Measurements from ENCODE around the gene COL9A2.
A peak's percentile ranks its signal among the peaks of the same experiment; 100 is the strongest.

The COL9A2 gene

DNA sequence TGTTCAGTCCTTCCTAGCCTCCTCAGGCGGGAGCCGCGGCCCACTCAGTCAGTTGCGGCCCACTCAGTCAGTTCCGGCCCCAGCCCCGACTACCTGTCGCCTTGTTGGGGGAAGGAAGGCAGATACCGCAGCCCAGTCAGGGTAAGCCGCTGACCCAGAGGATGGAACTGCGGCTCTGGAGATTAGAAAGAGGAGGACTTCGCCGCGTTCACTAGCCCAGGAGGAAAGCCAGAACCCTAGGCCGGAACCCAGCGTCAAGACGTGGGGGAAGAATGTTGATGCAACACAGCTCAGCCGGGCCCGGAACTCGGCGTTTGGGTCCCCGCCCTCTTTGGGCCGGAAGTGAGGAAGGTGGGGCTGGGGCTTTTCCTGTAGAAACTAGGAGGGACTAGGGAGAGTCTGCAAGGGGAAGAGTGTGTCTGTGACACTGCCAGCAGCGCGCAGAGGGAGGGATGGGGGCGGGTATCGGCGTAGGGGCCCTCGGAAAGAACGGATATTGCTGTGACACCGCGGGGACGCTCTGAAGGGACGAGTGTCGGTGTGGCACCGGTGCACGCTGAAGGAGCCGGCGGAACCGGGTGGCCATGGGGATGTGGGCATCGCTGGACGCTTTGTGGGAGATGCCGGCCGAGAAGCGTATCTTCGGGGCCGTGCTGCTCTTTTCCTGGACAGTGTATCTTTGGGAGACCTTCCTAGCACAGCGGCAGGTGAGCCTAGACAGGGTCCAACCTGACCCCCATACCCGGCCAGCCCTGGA, 59.2 kb downstream of the COL9A2 start, which contains the start of gene ZMPSTE24:
Gene ZMPSTE24 (plus strand): TSS at position 549 of the 757 bp plus-strand sequence. CDS start 36 bp downstream, at position 585.
- peak; percentile 96 for DNase-seq (ENCODE audit: low read depth)

DNA sequence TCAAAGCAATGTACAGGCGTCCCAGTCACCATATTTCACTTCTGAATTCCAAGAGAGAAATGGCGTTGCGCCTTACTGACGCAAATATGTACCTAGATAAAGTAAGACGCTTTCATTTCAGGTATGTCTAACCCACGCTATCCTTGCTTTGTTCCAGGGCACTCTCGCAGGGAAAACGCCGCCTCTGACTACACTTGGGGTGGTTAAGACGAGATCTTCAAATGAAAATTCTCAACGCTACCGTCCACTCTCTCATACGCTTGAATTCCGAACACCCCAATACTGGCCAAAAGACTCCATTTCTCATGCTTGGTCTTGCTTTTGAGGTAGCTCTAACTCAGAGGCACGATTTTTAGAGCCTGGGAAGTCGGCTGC, 59.8 kb downstream of the COL9A2 start:
- DNase-seq (ENCODE audit: low read depth), result no peak

DNA sequence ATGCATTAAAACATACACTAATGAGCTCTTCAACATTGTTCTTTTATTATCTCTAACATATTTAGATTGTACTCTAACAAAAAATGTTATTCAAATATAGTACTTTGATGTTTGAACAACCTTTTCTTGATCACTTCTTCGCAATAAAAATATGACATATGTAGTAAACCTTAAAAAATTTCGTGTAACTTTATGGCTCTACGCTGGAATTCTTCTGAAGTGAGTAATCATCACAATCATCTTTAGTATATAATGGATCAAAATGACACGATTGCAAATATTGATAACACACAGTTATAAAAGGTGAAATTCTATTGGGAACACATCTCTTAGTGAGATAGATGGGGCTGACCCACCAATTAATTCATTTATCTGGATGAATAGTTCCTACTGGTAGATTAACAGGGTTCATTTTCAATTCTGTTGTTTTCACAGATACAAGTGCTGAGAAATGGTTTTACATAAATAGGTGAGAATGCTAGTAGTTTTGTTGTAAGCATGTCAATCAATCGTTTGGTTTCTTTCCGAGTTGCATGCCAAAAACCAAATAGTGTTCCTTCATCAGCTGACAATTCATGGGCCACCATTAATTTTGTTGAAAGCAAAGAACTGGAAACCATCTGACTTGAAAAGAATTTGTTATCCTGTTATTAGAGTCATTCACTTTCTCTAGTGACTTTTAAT, 60.5 kb downstream of the COL9A2 start:
- DNase-seq (ENCODE audit: low read depth), result no peak

DNA sequence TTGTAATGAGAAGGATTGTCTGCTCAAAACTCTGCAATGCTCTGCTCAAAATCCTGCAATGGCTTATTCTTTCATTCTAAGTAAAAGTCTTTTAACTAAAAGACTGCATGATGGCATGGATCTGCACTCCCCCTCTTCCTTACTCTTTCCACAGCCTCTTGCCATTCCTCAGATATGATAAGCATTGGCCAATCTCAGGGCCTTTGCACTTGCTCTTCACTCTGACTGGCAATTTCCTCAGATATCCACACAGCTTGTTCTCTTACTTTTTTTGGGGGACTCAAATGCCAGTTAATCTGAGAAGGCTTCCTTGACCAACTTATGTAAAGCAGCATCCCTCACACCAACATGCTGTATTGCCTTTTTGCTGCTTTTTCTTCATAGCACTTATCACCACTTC, 61.9 kb downstream of the COL9A2 start:
- no peak for DNase-seq (ENCODE audit: low read depth)

DNA sequence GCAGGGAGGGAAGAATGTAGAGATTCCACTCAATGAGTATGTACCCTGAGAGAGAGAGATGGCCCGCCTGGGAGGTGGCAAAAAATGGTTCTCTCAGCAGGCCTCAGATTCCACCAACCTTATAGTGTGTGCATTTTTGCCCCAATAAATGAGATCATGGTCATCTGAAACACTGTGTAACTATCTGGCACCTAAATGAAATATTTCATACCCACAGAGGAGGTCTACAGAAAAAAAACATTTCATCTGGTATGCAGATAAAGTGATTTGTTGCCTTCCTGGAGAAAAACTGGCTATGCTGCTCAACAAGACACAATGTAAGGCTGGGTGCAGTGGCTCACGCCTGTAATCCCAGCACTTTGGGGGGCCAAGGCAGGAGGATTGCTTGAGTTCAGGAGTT, 64.5 kb downstream of the COL9A2 start:
- no peak for DNase-seq (ENCODE audit: low read depth)

DNA sequence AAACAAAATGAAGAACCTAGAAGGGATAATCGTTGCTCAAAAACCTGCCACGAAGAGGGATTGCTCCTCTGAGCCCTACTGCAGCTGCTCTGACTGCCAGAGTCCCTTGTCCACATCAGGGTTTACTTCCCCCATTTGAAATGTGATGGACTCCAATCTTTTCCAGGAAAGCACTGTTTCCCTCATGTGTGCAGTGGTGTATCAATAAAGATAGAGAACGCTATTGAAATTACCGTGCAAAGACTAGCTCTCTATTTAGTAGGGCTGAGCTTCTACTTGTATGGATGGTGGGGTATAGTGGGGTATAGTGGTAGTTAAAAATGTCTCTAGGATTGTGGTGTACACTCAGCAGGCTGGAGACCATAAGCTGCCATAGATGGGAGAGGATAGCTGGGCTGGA, 65.6 kb downstream of the COL9A2 start:
- no peak for DNase-seq (ENCODE audit: low read depth)

Data from HS-27A (cell line).